AG09309 (cell line): ENCODE measurements around the gene FHAD1.
A peak's percentile ranks its signal among the peaks of the same experiment; 100 is the strongest.

Source experiments
- DNase-seq: peaks from one replicate; pipeline ENCODE4 v3.0.0-alpha.2; 2010; ENCODE audit warnings: low read depth
- H3K4me3 ChIP-seq: 2 replicates; pipeline ENCODE4 v1.5.1; 2011; ENCODE audit warnings: mild to moderate bottlenecking, low read depth, low read length, moderate library complexity; ENCODE audit not compliant: control insufficient read depth
- CTCF ChIP-seq: IDR thresholded peaks from 2 replicates; pipeline ENCODE4 v1.5.1; 2011; ENCODE audit warnings: mild to moderate bottlenecking, low read depth, low read length, inconsistent platforms; ENCODE audit not compliant: insufficient read depth, control insufficient read depth; ENCODE audit errors: missing control alignments

Gene FHAD1

DNA sequence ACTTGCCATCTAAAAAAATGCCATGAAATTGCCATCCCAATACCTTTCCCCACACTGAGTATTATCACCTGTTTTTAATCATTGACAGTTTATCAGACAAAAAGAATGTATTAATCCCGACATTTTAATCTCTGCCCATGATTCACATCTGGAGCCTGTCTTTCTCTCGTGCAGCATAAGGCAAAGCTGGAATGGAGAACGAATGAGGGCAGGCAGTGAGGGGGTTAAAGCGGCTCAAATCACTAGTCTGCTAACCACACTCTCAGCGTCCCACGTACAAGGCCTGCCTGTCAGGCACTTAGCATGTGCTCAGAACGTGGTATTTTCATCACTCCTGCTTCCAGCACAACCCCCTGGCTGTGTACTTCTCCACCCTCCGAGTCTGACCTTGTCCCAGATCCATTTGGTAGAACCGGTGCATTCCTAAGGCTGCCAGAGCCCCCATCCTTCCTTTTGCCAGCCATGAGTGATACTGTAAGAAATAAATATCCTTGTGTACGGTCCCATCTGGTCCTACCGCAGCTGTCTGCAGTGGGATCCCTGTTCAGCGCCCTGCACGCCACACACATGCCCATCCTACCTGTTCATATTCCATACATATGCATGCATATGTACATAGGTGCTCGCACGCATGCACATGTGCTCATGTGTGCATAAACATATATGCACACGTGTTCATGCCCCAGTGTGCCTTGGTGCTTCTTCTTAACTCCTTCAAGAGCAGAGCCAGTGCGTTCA, 34.6 kb upstream of the FHAD1 start:
- H3K4me3 ChIP-seq = no peak overlapping the region
- no peak for TF ChIP-seq CTCF
- DNase-seq = no peak

GRCh38 chr1:15212954-15213291, 34.1 kb upstream of the FHAD1 start:
- no peak for TF ChIP-seq CTCF
- no peak for DNase-seq
- H3K4me3 ChIP-seq = no peak overlapping the region

DNA sequence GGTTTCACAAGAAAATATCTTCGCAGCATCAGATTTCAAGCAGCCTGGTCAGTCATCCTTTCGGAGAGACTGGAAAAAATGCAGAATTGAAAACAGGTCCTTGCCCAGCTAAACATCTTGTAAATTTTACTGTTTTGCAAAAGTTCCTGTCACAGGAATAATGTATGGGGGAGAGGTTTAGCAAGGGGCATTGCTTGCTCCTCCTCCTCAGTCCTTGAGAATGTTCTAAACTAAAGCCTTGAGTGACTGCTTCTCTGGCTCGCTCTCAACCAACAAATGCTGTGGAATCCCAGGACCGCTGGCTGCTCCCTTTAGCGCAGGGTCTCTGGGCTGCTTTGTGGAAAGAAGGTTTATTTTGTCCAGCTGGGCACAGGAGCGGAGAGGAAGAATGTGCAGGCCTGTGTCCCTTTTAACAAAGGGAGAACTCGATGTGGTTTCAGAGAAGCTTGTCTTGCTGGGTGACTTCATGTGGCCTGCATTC, 33.6 kb upstream of the FHAD1 start:
- no peak overlapping the region for H3K4me3 ChIP-seq
- peak; percentile 25 for DNase-seq
- no peak for TF ChIP-seq CTCF

DNA sequence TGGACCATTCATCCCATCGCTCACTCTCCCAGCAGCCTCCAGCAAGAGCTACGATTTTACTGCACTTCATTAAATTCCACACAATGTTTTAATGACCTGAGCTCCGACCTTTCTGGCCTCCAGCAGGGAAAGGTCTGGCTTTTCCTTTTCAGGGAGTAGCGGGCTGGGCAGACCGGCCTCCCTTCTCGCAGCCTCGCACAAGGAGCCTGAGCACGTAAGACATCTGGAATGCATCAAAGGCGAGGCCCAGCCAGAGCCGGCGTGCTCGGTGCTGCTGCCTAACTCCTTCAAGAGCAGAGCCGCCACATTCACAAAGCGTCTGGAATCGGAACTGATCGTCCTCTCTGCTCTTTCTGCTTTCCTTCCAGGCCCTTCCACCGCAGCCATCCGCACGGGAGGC, 32.5 kb upstream of the FHAD1 start:
- TF ChIP-seq CTCF = no peak
- peak; percentile 8 for DNase-seq

GRCh38 chr1:15215116-15215515, 31.9 kb upstream of the FHAD1 start:
- TF ChIP-seq CTCF = no peak
- no peak for DNase-seq
- H3K4me3 ChIP-seq = no peak overlapping the region

More for the DNA sequence above, 32.5 kb upstream of the FHAD1 start:
- no peak overlapping the region for H3K4me3 ChIP-seq

- no peak overlapping the region for H3K4me3 ChIP-seq
- no peak for TF ChIP-seq CTCF
- no peak for DNase-seq
Measured at GRCh38 chr1:15217654-15218053, 29.4 kb upstream of the FHAD1 start.
